Osteoblast (primary cell): Measurements from ENCODE around the gene MAPK10. TPM values are rescaled to one million over a fixed set of nuclear protein-coding genes. Genes with fewer than 3 reads are reported as not detected.
A peak's percentile ranks its signal among the peaks of the same experiment; 100 is the strongest.

ENCODE experiments used
- DNase-seq: peaks from one replicate; pipeline ENCODE4 v3.0.0; 2011; ENCODE audit warnings: low spot score, mixed read lengths; ENCODE audit not compliant: insufficient read length; ENCODE audit errors: missing footprints
- H2AFZ ChIP-seq: 2 replicates; pipeline ENCODE4 v1.6.0; 2011; ENCODE audit warnings: mild to moderate bottlenecking, low read length
- H3K27ac ChIP-seq: 2 replicates; pipeline ENCODE4 v1.5.1; 2011; ENCODE audit warnings: mild to moderate bottlenecking, low read depth, low read length, moderate library complexity
- H3K27me3 ChIP-seq: 2 replicates; pipeline ENCODE4 v1.6.0; 2012; ENCODE audit warnings: mild to moderate bottlenecking, control low read depth, inconsistent platforms, low read length, moderate library complexity; ENCODE audit not compliant: insufficient read depth
- H3K36me3 ChIP-seq: 2 replicates; pipeline ENCODE4 v1.5.1; 2011; ENCODE audit warnings: mild to moderate bottlenecking, low read length, control low read depth, moderate library complexity; ENCODE audit not compliant: insufficient read depth
- H3K4me1 ChIP-seq: 2 replicates; pipeline ENCODE4 v1.5.1; 2011; ENCODE audit warnings: mild to moderate bottlenecking, low read length, control low read depth, moderate library complexity; ENCODE audit not compliant: insufficient read depth
- H3K4me2 ChIP-seq: 2 replicates; pipeline ENCODE4 v1.6.0; 2011; ENCODE audit warnings: mild to moderate bottlenecking, low read length; ENCODE audit not compliant: insufficient read depth
- H3K4me3 ChIP-seq: fragments of 200-600 bp; sonication (generic); 3 replicates; pipeline ENCODE4 v1.5.1; 2012; ENCODE audit warnings: mild to moderate bottlenecking, low read length, inconsistent platforms; ENCODE audit not compliant: insufficient read depth
- H3K79me2 ChIP-seq: 2 replicates; pipeline ENCODE4 v1.6.0; 2012; ENCODE audit warnings: mild to moderate bottlenecking, low read length, control low read depth, inconsistent platforms; ENCODE audit not compliant: insufficient read depth
- H3K9me3 ChIP-seq: 2 replicates; pipeline ENCODE4 v1.5.1; 2011; ENCODE audit warnings: low read depth, low read length, control low read depth
- H4K20me1 ChIP-seq: 2 replicates; pipeline ENCODE4 v1.6.0; 2012; ENCODE audit warnings: mild to moderate bottlenecking, low read length, control low read depth; ENCODE audit not compliant: insufficient read depth
- total RNA-seq: library from RNA; depleted of rRNA; stranded (reverse); fragments of >200 nt; gene quantifications from 2 replicates; pipeline ENCODE4 v1.2.3, GENCODE V29; 2012
- TF ChIP-seq, protein P1 (sequence below): IDR thresholded peaks from 2 replicates; pipeline ENCODE4 v1.5.1; 2011; ENCODE audit warnings: mild to moderate bottlenecking, low read depth, low read length, moderate library complexity; ENCODE audit errors: extremely low read depth

MAPK10 gene
- total RNA-seq, 1 donor = 13.0 TPM

DNA sequence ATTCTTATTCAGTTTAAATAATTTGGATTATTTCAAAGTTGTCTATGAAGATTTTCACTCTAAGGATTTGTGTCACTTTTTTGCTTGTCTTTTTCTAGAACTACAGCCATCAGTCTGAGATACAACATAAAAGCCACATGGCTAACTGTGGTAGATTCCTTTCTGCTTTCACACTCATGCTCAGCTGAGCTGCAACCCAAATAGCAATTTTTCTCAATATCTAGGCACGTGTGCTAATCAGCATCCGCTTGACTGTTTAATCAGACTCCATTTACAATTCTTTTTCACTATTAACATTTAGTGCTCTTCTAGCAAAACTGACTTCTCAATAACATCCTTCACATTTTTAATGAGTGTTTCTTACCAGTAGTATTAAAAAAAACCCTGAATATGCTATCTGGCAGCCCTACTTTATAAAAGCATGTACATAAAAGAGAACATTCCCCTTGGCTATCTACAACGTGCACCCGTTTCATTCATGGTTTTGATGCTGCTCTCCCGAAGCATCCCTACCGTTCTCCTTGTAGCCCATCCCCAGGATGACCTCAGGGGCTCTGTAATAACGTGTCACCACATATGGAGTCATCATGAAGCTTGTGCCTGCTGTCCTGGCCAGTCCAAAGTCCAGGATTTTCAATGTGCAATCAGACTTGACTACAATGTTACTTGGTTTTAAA, 259.2 kb downstream of the MAPK10 start:
- TF ChIP-seq, protein P1, sequence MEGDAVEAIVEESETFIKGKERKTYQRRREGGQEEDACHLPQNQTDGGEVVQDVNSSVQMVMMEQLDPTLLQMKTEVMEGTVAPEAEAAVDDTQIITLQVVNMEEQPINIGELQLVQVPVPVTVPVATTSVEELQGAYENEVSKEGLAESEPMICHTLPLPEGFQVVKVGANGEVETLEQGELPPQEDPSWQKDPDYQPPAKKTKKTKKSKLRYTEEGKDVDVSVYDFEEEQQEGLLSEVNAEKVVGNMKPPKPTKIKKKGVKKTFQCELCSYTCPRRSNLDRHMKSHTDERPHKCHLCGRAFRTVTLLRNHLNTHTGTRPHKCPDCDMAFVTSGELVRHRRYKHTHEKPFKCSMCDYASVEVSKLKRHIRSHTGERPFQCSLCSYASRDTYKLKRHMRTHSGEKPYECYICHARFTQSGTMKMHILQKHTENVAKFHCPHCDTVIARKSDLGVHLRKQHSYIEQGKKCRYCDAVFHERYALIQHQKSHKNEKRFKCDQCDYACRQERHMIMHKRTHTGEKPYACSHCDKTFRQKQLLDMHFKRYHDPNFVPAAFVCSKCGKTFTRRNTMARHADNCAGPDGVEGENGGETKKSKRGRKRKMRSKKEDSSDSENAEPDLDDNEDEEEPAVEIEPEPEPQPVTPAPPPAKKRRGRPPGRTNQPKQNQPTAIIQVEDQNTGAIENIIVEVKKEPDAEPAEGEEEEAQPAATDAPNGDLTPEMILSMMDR = no peak

DNA sequence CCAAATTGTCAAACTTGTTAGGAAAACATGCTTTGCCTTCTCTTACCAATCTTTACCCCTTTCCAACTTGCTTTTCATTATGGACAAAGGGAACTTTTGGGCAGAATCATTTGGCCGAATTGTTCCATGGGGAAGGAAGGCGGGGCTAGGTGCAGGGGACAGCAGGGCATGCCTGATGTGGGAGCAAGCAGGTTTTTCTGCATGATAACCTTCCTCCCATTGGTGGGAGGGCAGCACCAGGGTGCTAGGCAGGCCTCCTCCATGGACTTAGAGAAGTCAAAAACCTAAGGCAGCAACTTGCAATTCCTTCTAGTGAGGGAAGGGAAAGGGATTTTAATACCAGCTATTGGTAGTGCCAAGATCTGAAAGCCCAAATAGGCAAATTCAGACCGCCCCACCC, 260.5 kb downstream of the MAPK10 start:
- no peak for DNase-seq
- Histone ChIP-seq H2AFZ (no peak overlapping the region), H3K4me2 (no peak overlapping the region), H3K27ac (no peak overlapping the region), H3K9me3 (no peaks in the 10 kb centered on the region), H3K36me3 (no peaks in the 10 kb centered on the region), H4K20me1 (no peaks in the 10 kb centered on the region), H3K79me2 (no peaks in the 10 kb centered on the region), H3K4me3 (no peak overlapping the region), H3K4me1 (no peaks in the 10 kb centered on the region), H3K27me3 (no peaks in the 10 kb centered on the region)
- TF ChIP-seq, protein P1 = no peak

More for the DNA sequence above, 259.2 kb downstream of the MAPK10 start:
- H3K79me2 ChIP-seq = no peaks in the 10 kb centered on the region
- H2AFZ ChIP-seq = no peak overlapping the region
- H3K9me3 ChIP-seq = no peaks in the 10 kb centered on the region
- no peak for DNase-seq
- no peaks in the 10 kb centered on the region for H3K4me1 ChIP-seq
- H3K27ac ChIP-seq = no peak overlapping the region
- H3K27me3 ChIP-seq = no peaks in the 10 kb centered on the region
- H4K20me1 ChIP-seq = no peaks in the 10 kb centered on the region
- H3K36me3 ChIP-seq = no peaks in the 10 kb centered on the region
- H3K4me2 ChIP-seq = no peak overlapping the region
- H3K4me3 ChIP-seq = no peak overlapping the region

DNA sequence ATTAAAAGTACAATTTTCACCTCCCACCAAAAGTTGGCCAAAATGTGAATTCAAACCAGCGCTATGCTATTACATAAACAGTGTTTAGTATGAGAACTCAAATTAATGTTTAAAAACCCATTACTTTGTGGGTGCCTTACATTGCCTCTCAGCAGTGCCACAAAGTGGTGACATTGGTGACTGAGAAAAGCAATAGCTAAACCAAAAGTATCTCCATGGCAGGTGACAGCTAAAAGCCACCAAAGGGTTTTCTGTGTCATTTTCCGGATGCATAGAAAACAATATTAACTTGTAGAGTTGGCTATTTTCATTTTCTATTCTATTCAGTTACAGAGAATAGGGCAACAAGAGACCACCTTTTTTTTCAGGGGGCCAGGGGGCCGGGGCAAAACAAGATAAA, 261.2 kb downstream of the MAPK10 start:
- Histone ChIP-seq H3K27me3 (no peaks in the 10 kb centered on the region), H2AFZ (no peak overlapping the region), H3K27ac (no peak overlapping the region), H3K4me3 (no peak overlapping the region), H3K79me2 (no peaks in the 10 kb centered on the region), H3K4me1 (no peaks in the 10 kb centered on the region), H3K36me3 (no peaks in the 10 kb centered on the region), H3K9me3 (no peaks in the 10 kb centered on the region), H3K4me2 (no peak overlapping the region), H4K20me1 (no peaks in the 10 kb centered on the region)
- TF ChIP-seq, protein P1 = no peak
- peak; percentile 39 for DNase-seq

DNA sequence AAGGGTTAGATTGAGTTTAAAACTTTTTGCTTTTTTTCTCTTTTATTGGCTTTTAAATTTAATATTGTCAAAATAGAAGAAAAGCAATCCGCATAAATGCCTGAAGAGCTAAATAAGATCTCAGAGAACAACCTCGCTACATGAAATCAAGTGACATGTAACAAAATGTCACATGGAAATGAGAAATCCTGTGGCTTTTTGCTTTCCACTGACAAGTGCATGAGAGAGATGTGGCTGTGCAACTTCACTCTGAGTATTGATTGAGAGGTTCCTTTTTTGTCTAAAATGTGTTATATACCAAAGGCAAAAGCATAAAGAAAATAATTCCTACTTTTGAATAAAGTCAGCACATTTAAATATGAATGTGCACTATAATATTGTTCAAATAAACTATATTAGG, 263.5 kb downstream of the MAPK10 start:
- no peaks in the 10 kb centered on the region for H3K9me3 ChIP-seq
- no peak overlapping the region for H3K4me3 ChIP-seq
- H3K79me2 ChIP-seq = no peaks in the 10 kb centered on the region
- H4K20me1 ChIP-seq = no peaks in the 10 kb centered on the region
- H3K27me3 ChIP-seq = no peaks in the 10 kb centered on the region
- no peak overlapping the region for H3K27ac ChIP-seq
- no peak overlapping the region for H3K4me2 ChIP-seq
- no peaks in the 10 kb centered on the region for H3K36me3 ChIP-seq
- DNase-seq = no peak
- H3K4me1 ChIP-seq = peaks cover 4% of the 10 kb centered on the region
- H2AFZ ChIP-seq = no peak overlapping the region
- TF ChIP-seq, protein P1 = no peak
